GM19023 (cell line): ENCODE results near the gene CACNA2D4.

ENCODE experiments used
- ATAC-seq: cut with Tn5 transposase; IDR thresholded peaks from one replicate; pipeline ENCODE4 v1.9.1; 2021; ENCODE audit warnings: mild to moderate bottlenecking, moderate library complexity; ENCODE audit not compliant: unreplicated experiment

The CACNA2D4 gene

GRCh38 chr12:1758887-1759286 is 159.6 kb downstream of the CACNA2D4 start:
- no peak for ATAC-seq

- ATAC-seq: no peak
Measured at GRCh38 chr12:1758376-1758775, 160.1 kb downstream of the CACNA2D4 start.

GRCh38 chr12:1750300-1750699 is 168.2 kb downstream of the CACNA2D4 start:
- ATAC-seq: no peak

- no peak for ATAC-seq
Measured at GRCh38 chr12:1749019-1749418, 169.4 kb downstream of the CACNA2D4 start.

GRCh38 chr12:1747609-1748008 is 170.8 kb downstream of the CACNA2D4 start:
- ATAC-seq: no peak

GRCh38 chr12:1744932-1745331 is 173.5 kb downstream of the CACNA2D4 start:
- ATAC-seq: no peak
